DOHH2 (cell line): ENCODE data around the gene AKT2.

Source experiments
- H3F3A ChIP-seq: fragments of 200-600 bp; sonication (generic), shearing (Covaris generic); 2 replicates; pipeline ENCODE4 v1.6.0; 2016; ENCODE audit warnings: antibody characterized with exemption, mild to moderate bottlenecking; ENCODE audit not compliant: control insufficient read depth, insufficient read depth
- H3K27ac ChIP-seq: fragments of 200-600 bp; sonication (generic); 2 replicates; pipeline ENCODE4 v1.5.1; 2014; ENCODE audit warnings: low read depth, mild to moderate bottlenecking, low read length, moderate library complexity
- H3K27me3 ChIP-seq: fragments of 200-600 bp; sonication (generic); 2 replicates; pipeline ENCODE4 v1.6.1; 2014; ENCODE audit warnings: mild to moderate bottlenecking, low read length, mixed read lengths; ENCODE audit not compliant: control insufficient read depth
- H3K36me3 ChIP-seq: fragments of 200-600 bp; sonication (generic); 2 replicates; pipeline ENCODE4 v1.6.1; 2014; ENCODE audit warnings: mild to moderate bottlenecking, low read length, moderate library complexity, mixed read lengths; ENCODE audit not compliant: control insufficient read depth
- H3K4me1 ChIP-seq: fragments of 200-600 bp; sonication (generic); 2 replicates; pipeline ENCODE4 v1.6.1; 2014; ENCODE audit warnings: mild to moderate bottlenecking, low read length, mixed read lengths; ENCODE audit not compliant: control insufficient read depth
- H3K4me2 ChIP-seq: fragments of 200-600 bp; sonication (generic); 2 replicates; pipeline ENCODE4 v1.6.0; 2014; ENCODE audit warnings: mild to moderate bottlenecking, low read length, moderate library complexity
- H3K4me3 ChIP-seq: fragments of 200-600 bp; sonication (generic); 2 replicates; pipeline ENCODE4 v1.5.1; 2014; ENCODE audit warnings: mild to moderate bottlenecking, low read length, mixed read lengths
- H3K79me2 ChIP-seq: fragments of 200-600 bp; sonication (generic); 2 replicates; pipeline ENCODE4 v1.6.1; 2014; ENCODE audit warnings: mild to moderate bottlenecking, low read length, mixed read lengths; ENCODE audit not compliant: control insufficient read depth
- H3K9me2 ChIP-seq: fragments of 200-600 bp; sonication (generic); replicated peaks from 2 replicates; pipeline ENCODE4 v1.6.1; 2014; ENCODE audit warnings: mild to moderate bottlenecking, low read length, mixed read lengths; ENCODE audit not compliant: control insufficient read depth
- H3K9me3 ChIP-seq: fragments of 200-600 bp; sonication (generic); 2 replicates; pipeline ENCODE4 v1.6.1; 2014; ENCODE audit warnings: antibody characterized with exemption, low read length, mixed read lengths; ENCODE audit not compliant: control insufficient read depth, insufficient read depth
- H4K20me1 ChIP-seq: fragments of 200-600 bp; sonication (generic); 2 replicates; pipeline ENCODE4 v1.6.0; 2014; ENCODE audit warnings: low read depth, mild to moderate bottlenecking, antibody characterized with exemption, low read length, moderate library complexity; ENCODE audit not compliant: control insufficient read depth, insufficient read depth
- CTCF ChIP-seq: fragments of 200-600 bp; sonication (generic); IDR thresholded peaks from one replicate; pipeline ENCODE4 v1.5.1; 2014; ENCODE audit warnings: antibody characterized with exemption, mild to moderate bottlenecking, low read depth, low read length; ENCODE audit not compliant: poor library complexity, severe bottlenecking
- EZH2phosphoT487 ChIP-seq: fragments of 200-600 bp; sonication (generic); IDR thresholded peaks from 2 replicates; pipeline ENCODE4 v1.6.1; 2017; ENCODE audit warnings: borderline replicate concordance, mild to moderate bottlenecking, antibody characterized with exemption, low read length, moderate library complexity, mixed read lengths

The AKT2 gene

GRCh38 chr19:40223135-40223822, 61.9 kb downstream of the AKT2 start:
- no peaks in the 10 kb centered on the region for H4K20me1 ChIP-seq
- no peaks in the 10 kb centered on the region for H3K9me2 ChIP-seq
- H3K4me1 ChIP-seq = no peaks in the 10 kb centered on the region
- no peaks in the 10 kb centered on the region for H3K36me3 ChIP-seq
- no peaks in the 10 kb centered on the region for H3F3A ChIP-seq
- H3K27ac ChIP-seq = no peak overlapping the region
- no peak overlapping the region for H3K4me3 ChIP-seq
- peaks cover 12% of the 10 kb centered on the region; the same call in 1 of the 2 replicates for H3K9me3 ChIP-seq
- no peaks in the 10 kb centered on the region for H3K79me2 ChIP-seq
- no peak overlapping the region for H3K4me2 ChIP-seq
- no peak for TF ChIP-seq CTCF
- H3K27me3 ChIP-seq = peaks cover 6% of the 10 kb centered on the region; the same call in 1 of the 2 replicates

GRCh38 chr19:40221858-40222619, 63.1 kb downstream of the AKT2 start:
- H3K4me2 ChIP-seq = no peak overlapping the region
- peaks cover 6% of the 10 kb centered on the region; the same call in 1 of the 2 replicates for H3K27me3 ChIP-seq
- TF ChIP-seq EZH2phosphoT487 = no peak
- peak; percentile 65 for TF ChIP-seq CTCF
- H3K9me3 ChIP-seq = peaks cover 12% of the 10 kb centered on the region; the same call in 1 of the 2 replicates
- H3K36me3 ChIP-seq = no peaks in the 10 kb centered on the region
- no peaks in the 10 kb centered on the region for H3K4me1 ChIP-seq
- H4K20me1 ChIP-seq = no peaks in the 10 kb centered on the region
- H3K4me3 ChIP-seq = no peak overlapping the region
- H3K9me2 ChIP-seq = no peaks in the 10 kb centered on the region
- H3F3A ChIP-seq = no peaks in the 10 kb centered on the region
- no peak overlapping the region for H3K27ac ChIP-seq
- no peaks in the 10 kb centered on the region for H3K79me2 ChIP-seq

- Histone ChIP-seq H3K27me3 (peaks cover 6% of the 10 kb centered on the region; the same call in 1 of the 2 replicates), H3K9me2 (no peaks in the 10 kb centered on the region), H4K20me1 (no peaks in the 10 kb centered on the region), H3K4me1 (no peaks in the 10 kb centered on the region), H3K79me2 (no peaks in the 10 kb centered on the region), H3K4me3 (no peak overlapping the region), H3K27ac (no peak overlapping the region), H3K4me2 (no peak overlapping the region), H3F3A (no peaks in the 10 kb centered on the region), H3K9me3 (peaks cover 12% of the 10 kb centered on the region; the same call in 1 of the 2 replicates), H3K36me3 (no peaks in the 10 kb centered on the region)
- TF ChIP-seq CTCF (no peak), EZH2phosphoT487 (no peak)
Measured at GRCh38 chr19:40220674-40221073, 64.5 kb downstream of the AKT2 start.
